H9 (cell line): Measurements from ENCODE around the gene MX1. TPM values are rescaled to one million over a fixed set of nuclear protein-coding genes. Genes with fewer than 3 reads are reported as not detected.

ENCODE experiments used
- DNase-seq: peaks from one replicate; pipeline ENCODE4 v3.0.0-alpha.2; 2017
- H2AFZ ChIP-seq: one replicate; pipeline ENCODE4 v1.6.1; 2013; ENCODE audit warnings: mild to moderate bottlenecking, low read length, control low read depth, moderate library complexity
- H2AK5ac ChIP-seq: 2 replicates; pipeline ENCODE4 v1.6.1; 2013; ENCODE audit warnings: low read length, control low read depth, mixed read lengths; ENCODE audit not compliant: insufficient read length
- H2BK120ac ChIP-seq: one replicate; pipeline ENCODE4 v1.6.1; 2013; ENCODE audit warnings: low read depth, mild to moderate bottlenecking, low read length, control low read depth, inconsistent platforms; ENCODE audit not compliant: poor library complexity, severe bottlenecking
- H2BK12ac ChIP-seq: 2 replicates; pipeline ENCODE4 v1.6.1; 2013; ENCODE audit warnings: low read length, control low read depth, mixed read lengths, low read depth; ENCODE audit not compliant: insufficient read length
- H2BK15ac ChIP-seq: 2 replicates; pipeline ENCODE4 v1.6.1; 2013; ENCODE audit warnings: low read depth, low read length, control low read depth
- H2BK20ac ChIP-seq: one replicate; pipeline ENCODE4 v1.6.1; 2013; ENCODE audit warnings: low read depth, mild to moderate bottlenecking, low read length, control low read depth, inconsistent platforms; ENCODE audit not compliant: poor library complexity, severe bottlenecking
- H2BK5ac ChIP-seq: 2 replicates; pipeline ENCODE4 v1.6.1; 2013; ENCODE audit warnings: low read length, control low read depth, mixed read lengths; ENCODE audit not compliant: insufficient read length
- H3K14ac ChIP-seq: 2 replicates; pipeline ENCODE4 v1.6.1; 2013; ENCODE audit warnings: low read length, control low read depth; ENCODE audit not compliant: insufficient read depth
- H3K18ac ChIP-seq: 2 replicates; pipeline ENCODE4 v1.6.1; 2013; ENCODE audit warnings: low read depth, mild to moderate bottlenecking, mixed read lengths, low read length, control low read depth; ENCODE audit not compliant: insufficient read length
- H3K23ac ChIP-seq: 2 replicates; pipeline ENCODE4 v1.6.1; 2013; ENCODE audit warnings: low read length, control low read depth, mixed read lengths, low read depth; ENCODE audit not compliant: insufficient read length
- H3K23me2 ChIP-seq: 2 replicates; pipeline ENCODE4 v1.6.1; 2013; ENCODE audit warnings: low read depth, mild to moderate bottlenecking, mixed read lengths, low read length, control low read depth; ENCODE audit not compliant: insufficient read length, poor library complexity, severe bottlenecking
- H3K27ac ChIP-seq: 2 replicates; pipeline ENCODE4 v1.5.1; 2013; ENCODE audit warnings: low read length, control low read depth, mixed read lengths, low read depth; ENCODE audit not compliant: insufficient read length
- H3K27me3 ChIP-seq: 2 replicates; pipeline ENCODE4 v1.6.1; 2013; ENCODE audit warnings: low read length, control low read depth, inconsistent platforms; ENCODE audit not compliant: insufficient read depth
- H3K4ac ChIP-seq: 2 replicates; pipeline ENCODE4 v1.6.1; 2013; ENCODE audit warnings: low read depth, mild to moderate bottlenecking, control low read depth, inconsistent platforms, low read length, moderate library complexity
- H3K4me1 ChIP-seq: 2 replicates; pipeline ENCODE4 v1.6.1; 2013; ENCODE audit warnings: low read length, control low read depth, inconsistent platforms; ENCODE audit not compliant: insufficient read depth
- H3K4me2 ChIP-seq: 2 replicates; pipeline ENCODE4 v1.6.1; 2013; ENCODE audit warnings: low read length, control low read depth, mixed read lengths; ENCODE audit not compliant: insufficient read length, insufficient read depth
- H3K56ac ChIP-seq: 2 replicates; pipeline ENCODE4 v1.6.1; 2013; ENCODE audit warnings: low read depth, mild to moderate bottlenecking, mixed read lengths, low read length, control low read depth; ENCODE audit not compliant: insufficient read length
- H3K79me1 ChIP-seq: 2 replicates; pipeline ENCODE4 v1.6.1; 2013; ENCODE audit warnings: low read depth, mild to moderate bottlenecking, moderate library complexity, low read length, control low read depth, inconsistent platforms; ENCODE audit not compliant: insufficient read depth, poor library complexity, severe bottlenecking
- H3K79me2 ChIP-seq: 2 replicates; pipeline ENCODE4 v1.6.1; 2013; ENCODE audit warnings: low read length, control low read depth, inconsistent platforms; ENCODE audit not compliant: insufficient read depth
- H3K9ac ChIP-seq: 2 replicates; pipeline ENCODE4 v1.6.1; 2013; ENCODE audit warnings: low read length, control low read depth, mixed read lengths; ENCODE audit not compliant: insufficient read length; ENCODE audit errors: extremely low read depth
- H3K9me3 ChIP-seq: one replicate; pipeline ENCODE4 v1.6.1; 2013; ENCODE audit warnings: low read depth, low read length, inconsistent platforms; ENCODE audit not compliant: control insufficient read depth
- H3T11ph ChIP-seq: one replicate; pipeline ENCODE4 v1.6.1; 2013; ENCODE audit warnings: mild to moderate bottlenecking, low read length, control low read depth, inconsistent platforms
- H4K20me1 ChIP-seq: one replicate; pipeline ENCODE4 v1.6.1; 2013; ENCODE audit not compliant: control insufficient read depth, insufficient read length, insufficient read depth
- H4K5ac ChIP-seq: 2 replicates; pipeline ENCODE4 v1.6.1; 2013; ENCODE audit warnings: low read depth, mild to moderate bottlenecking, mixed read lengths, low read length, control low read depth; ENCODE audit not compliant: insufficient read length
- H4K8ac ChIP-seq: replicated peaks from 2 replicates; pipeline ENCODE4 v1.6.1; 2013; ENCODE audit warnings: low read length, control low read depth, mixed read lengths, low read depth; ENCODE audit not compliant: insufficient read length
- H4K91ac ChIP-seq: 2 replicates; pipeline ENCODE4 v1.6.1; 2013; ENCODE audit warnings: low read depth, mild to moderate bottlenecking, moderate library complexity, mixed read lengths, low read length, control low read depth; ENCODE audit not compliant: insufficient read length
- H3K27ac Mint-ChIP-seq, 3 experiments: 2 replicates in 2 of 3; 3 replicates in 1 of 3; pipeline ENCODE4 v1.8.0; 2020 to 2021; ENCODE audit warnings: mixed read lengths in 3 of 3, mild to moderate bottlenecking in 1 of 3, moderate library complexity in 1 of 3
- H3K27me3 Mint-ChIP-seq: 2 replicates; pipeline ENCODE4 v1.8.0; 2021; ENCODE audit warnings: low read depth, mild to moderate bottlenecking, moderate library complexity, mixed read lengths
- H3K36me3 Mint-ChIP-seq, 3 experiments: 2 replicates in 2 of 3; 3 replicates in 1 of 3; pipeline ENCODE4 v1.8.0; 2020 to 2021; ENCODE audit warnings: low read depth in 3 of 3, mixed read lengths in 3 of 3; ENCODE audit not compliant: insufficient read depth in 1 of 3
- H3K4me1 Mint-ChIP-seq, 2 experiments: 2 replicates each; pipeline ENCODE4 v1.8.0; 2020; ENCODE audit warnings: mixed read lengths in 2 of 2
- H3K4me3 Mint-ChIP-seq, 2 experiments: 2 replicates in 1 of 2; 3 replicates in 1 of 2; pipeline ENCODE4 v1.8.0; 2020 to 2021; ENCODE audit warnings: mild to moderate bottlenecking in 2 of 2, mixed read lengths in 2 of 2, moderate library complexity in 1 of 2
- H3K9me3 Mint-ChIP-seq, 2 experiments: 2 replicates in 1 of 2; 3 replicates in 1 of 2; pipeline ENCODE4 v1.8.0; 2020; ENCODE audit warnings: mild to moderate bottlenecking in 2 of 2, mixed read lengths in 2 of 2, moderate library complexity in 1 of 2
- CTCF ChIP-seq: fragments of 200-600 bp; sonication (generic); conservative IDR thresholded peaks from 3 replicates; pipeline ENCODE4 v1.8.0; 2021; ENCODE audit warnings: antibody characterized with exemption, mild to moderate bottlenecking
- WGBS: extraction: QIAGEN DNeasy Blood & Tissue Kit; methylation state at CpG from one replicate; pipeline ENCODE4 v1.1.7; 2013; ENCODE audit warnings: missing lambda C conversion rate, low lambda C conversion rate, mixed read lengths; ENCODE audit not compliant: insufficient read length; ENCODE audit errors: extremely low coverage; 5-methylcytosine and 5-hydroxymethylcytosine counted together
- total RNA-seq: library from RNA; stranded (reverse); gene quantifications from 2 replicates; pipeline ENCODE4 v1.2.1, GENCODE V29; 2021

The MX1 gene
- total RNA-seq, 1 experiment from 2014 or later, result 6.3 TPM

GRCh38 chr21:41439248-41439647 is 13.2 kb downstream of the MX1 start:
- no peaks in the 10 kb centered on the region for H3K79me2 ChIP-seq
- Mint-ChIP-seq H3K9me3 (peaks cover 5 to 6% of the 10 kb centered on the region in 2 experiments; a peak in 3 of 5 replicates), H3K4me1 (peaks cover 12 to 13% of the 10 kb centered on the region in 2 experiments)

More at GRCh38 chr21:41439248-41439647, 13.2 kb downstream of the MX1 start:
- no peaks in the 10 kb centered on the region for H3K27me3 ChIP-seq
- H3T11ph ChIP-seq, result no peak overlapping the region
- no peak overlapping the region for H3K14ac ChIP-seq
- Mint-ChIP-seq H3K36me3 (peaks cover 8 to 22% (median 14%) of the 10 kb centered on the region in 3 experiments), H3K27ac (no peak overlapping the region), H3K27me3 (no peaks in the 10 kb centered on the region; the same call in 1 of the 2 replicates), H3K4me3 (no peak overlapping the region)
- H3K9ac ChIP-seq, result no peak overlapping the region
- H4K8ac ChIP-seq, result no peak overlapping the region
- H4K20me1 ChIP-seq, result no peaks in the 10 kb centered on the region
- H3K9me3 ChIP-seq, result no peaks in the 10 kb centered on the region
- H3K23me2 ChIP-seq, result no peaks in the 10 kb centered on the region
- H3K4me1 ChIP-seq, result no peaks in the 10 kb centered on the region
- no peak overlapping the region for H2BK120ac ChIP-seq
- H3K56ac ChIP-seq, result no peak overlapping the region
- no CpG with 5 or more reads among the region's 4 CpGs for WGBS
- no peak overlapping the region for H3K27ac ChIP-seq
- H2BK12ac ChIP-seq, result no peak overlapping the region
- H3K23ac ChIP-seq, result no peak overlapping the region
- TF ChIP-seq CTCF, result no peak
- no peak overlapping the region for H4K91ac ChIP-seq
- DNase-seq, result no peak
- no peak overlapping the region for H2BK15ac ChIP-seq
- no peak overlapping the region for H2AK5ac ChIP-seq
- H4K5ac ChIP-seq, result no peak overlapping the region
- H2AFZ ChIP-seq, result no peak overlapping the region
- H3K4ac ChIP-seq, result no peak overlapping the region
- no peak overlapping the region for H2BK20ac ChIP-seq
- H3K79me1 ChIP-seq, result no peaks in the 10 kb centered on the region
- H3K4me2 ChIP-seq, result no peak overlapping the region
- H2BK5ac ChIP-seq, result no peak overlapping the region
- no peak overlapping the region for H3K18ac ChIP-seq
